ENCODE results near the gene RPS21.

GRCh38 chr20:62370115-62370806 is 16.6 kb upstream of the RPS21 start:
- TF ChIP-seq CTCF (IDR thresholded peaks at IDR 0.05) (no peak), NRF1 (IDR thresholded peaks at IDR 0.05; ENCODE audit: low read depth, low read length) (no peak), MXI1 (IDR thresholded peaks at IDR 0.05; ENCODE audit: low read depth, low read length) (no peak), REST (IDR thresholded peaks at IDR 0.05; ENCODE audit: low read depth, low read length) (no peak; the same call in 1 of the 2 replicates), JUND (IDR thresholded peaks at IDR 0.05) (no peak)
